ENCODE results near the gene SCFD2.

DNA sequence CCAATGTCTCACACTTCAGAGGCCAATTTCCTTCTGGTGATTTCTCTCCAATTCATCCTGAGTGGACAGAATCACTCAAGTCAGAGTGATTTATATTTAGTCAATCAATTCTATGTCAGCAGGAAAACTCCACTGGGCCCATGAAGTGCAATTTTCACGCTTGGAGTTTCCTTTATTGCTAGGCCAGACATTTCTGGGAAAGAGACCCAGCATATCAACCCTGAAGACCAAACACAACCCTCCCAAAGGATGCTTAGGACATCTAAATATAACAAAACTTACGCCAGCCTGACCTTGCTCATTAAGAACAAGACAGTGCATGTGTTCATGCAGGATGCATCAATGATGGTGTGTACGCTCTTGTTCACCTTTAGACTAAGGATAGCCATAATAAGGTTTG is 347.4 kb downstream of the SCFD2 start:
- TF ChIP-seq KDM1A (IDR thresholded peaks at IDR 0.05; ENCODE audit: borderline replicate concordance, low read length) (no peak), GTF2F1 (IDR thresholded peaks at IDR 0.05; ENCODE audit: borderline replicate concordance, low read depth, low read length) (no peak), RAD21 (IDR thresholded peaks at IDR 0.05 in 1 of 2, conservative IDR thresholded peaks at IDR 0.05 in 1 of 2; ENCODE audit: low read depth in 2 of 2, low read length in 2 of 2) (no peak), CEBPB (IDR thresholded peaks at IDR 0.05; ENCODE audit: low read depth, low read length) (no peak), EZH2 (IDR thresholded peaks at IDR 0.05; ENCODE audit: low read depth, low read length, severe bottlenecking) (no peak), TBP (IDR thresholded peaks at IDR 0.05; ENCODE audit: low read depth, low read length) (no peak), PHF8 (conservative IDR thresholded peaks at IDR 0.05; ENCODE audit: low read depth, low read length) (no peak), EP300 (IDR thresholded peaks at IDR 0.05; ENCODE audit: borderline replicate concordance in 1 of 2, low read depth in 2 of 2, low read length in 2 of 2) (no peak)
- TF ChIP-seq, protein P1, sequence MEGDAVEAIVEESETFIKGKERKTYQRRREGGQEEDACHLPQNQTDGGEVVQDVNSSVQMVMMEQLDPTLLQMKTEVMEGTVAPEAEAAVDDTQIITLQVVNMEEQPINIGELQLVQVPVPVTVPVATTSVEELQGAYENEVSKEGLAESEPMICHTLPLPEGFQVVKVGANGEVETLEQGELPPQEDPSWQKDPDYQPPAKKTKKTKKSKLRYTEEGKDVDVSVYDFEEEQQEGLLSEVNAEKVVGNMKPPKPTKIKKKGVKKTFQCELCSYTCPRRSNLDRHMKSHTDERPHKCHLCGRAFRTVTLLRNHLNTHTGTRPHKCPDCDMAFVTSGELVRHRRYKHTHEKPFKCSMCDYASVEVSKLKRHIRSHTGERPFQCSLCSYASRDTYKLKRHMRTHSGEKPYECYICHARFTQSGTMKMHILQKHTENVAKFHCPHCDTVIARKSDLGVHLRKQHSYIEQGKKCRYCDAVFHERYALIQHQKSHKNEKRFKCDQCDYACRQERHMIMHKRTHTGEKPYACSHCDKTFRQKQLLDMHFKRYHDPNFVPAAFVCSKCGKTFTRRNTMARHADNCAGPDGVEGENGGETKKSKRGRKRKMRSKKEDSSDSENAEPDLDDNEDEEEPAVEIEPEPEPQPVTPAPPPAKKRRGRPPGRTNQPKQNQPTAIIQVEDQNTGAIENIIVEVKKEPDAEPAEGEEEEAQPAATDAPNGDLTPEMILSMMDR (IDR thresholded peaks at IDR 0.05; ENCODE audit: control extremely low read depth in 1 of 3, insufficient read depth in 1 of 3, low read depth in 1 of 3, low read length in 3 of 3) = no peak
- TF ChIP-seq, protein P2, sequence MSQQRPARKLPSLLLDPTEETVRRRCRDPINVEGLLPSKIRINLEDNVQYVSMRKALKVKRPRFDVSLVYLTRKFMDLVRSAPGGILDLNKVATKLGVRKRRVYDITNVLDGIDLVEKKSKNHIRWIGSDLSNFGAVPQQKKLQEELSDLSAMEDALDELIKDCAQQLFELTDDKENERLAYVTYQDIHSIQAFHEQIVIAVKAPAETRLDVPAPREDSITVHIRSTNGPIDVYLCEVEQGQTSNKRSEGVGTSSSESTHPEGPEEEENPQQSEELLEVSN (IDR thresholded peaks at IDR 0.05) = no peak

Measured in H1 (cell line).